ENCODE measurements around the gene STX16. TPM values are rescaled to one million over a fixed set of nuclear protein-coding genes. Genes with fewer than 3 reads are reported as not detected.

The STX16 gene, protein sequence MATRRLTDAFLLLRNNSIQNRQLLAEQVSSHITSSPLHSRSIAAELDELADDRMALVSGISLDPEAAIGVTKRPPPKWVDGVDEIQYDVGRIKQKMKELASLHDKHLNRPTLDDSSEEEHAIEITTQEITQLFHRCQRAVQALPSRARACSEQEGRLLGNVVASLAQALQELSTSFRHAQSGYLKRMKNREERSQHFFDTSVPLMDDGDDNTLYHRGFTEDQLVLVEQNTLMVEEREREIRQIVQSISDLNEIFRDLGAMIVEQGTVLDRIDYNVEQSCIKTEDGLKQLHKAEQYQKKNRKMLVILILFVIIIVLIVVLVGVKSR
- total RNA-seq: 14.4 and 15.4 TPM in 2 replicates

DNA sequence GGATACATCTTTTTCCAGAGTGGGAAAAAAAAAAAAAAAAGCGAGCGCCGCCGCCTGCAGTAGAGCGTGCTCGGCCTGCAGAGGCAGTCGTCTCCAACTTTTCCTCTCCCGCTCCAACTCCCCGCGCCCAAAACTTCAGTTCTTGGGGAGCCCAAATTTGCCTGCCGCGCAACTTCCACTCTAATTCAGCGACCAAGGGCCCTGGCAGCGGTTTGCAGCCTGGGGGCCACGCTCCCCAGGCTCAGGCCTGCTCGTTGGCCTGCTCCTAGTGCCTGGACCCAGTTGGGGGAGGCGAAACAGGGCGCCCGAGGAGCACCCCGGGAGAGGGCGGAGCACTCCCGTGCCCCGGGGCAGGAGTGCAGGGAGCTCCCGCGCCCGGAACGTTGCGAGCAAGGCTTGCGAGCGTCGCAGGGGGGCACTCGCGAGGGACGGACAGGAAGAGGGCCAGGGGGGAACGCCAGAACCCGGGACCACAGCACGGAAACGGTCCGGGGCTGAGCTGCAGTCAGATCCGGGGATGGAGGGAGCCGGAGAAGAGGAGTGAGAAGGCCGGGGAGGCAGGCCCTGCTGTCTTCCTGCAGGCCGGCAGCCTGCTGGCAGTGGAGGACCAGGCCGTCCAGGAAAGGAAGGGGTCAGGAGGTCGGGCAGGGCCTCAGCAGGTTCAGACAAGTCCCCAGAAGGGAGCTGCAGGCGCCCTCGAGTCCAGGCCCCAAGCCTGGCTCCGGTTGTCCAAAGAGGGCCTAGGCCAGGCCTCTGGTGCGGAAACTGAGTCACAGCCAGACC lies at the start of gene STX16:
Gene STX16, plus strand, starts transcription at position 508 of the 783 bp plus-strand sequence. CDS start 724 bp downstream, outside the sequence.

DNA sequence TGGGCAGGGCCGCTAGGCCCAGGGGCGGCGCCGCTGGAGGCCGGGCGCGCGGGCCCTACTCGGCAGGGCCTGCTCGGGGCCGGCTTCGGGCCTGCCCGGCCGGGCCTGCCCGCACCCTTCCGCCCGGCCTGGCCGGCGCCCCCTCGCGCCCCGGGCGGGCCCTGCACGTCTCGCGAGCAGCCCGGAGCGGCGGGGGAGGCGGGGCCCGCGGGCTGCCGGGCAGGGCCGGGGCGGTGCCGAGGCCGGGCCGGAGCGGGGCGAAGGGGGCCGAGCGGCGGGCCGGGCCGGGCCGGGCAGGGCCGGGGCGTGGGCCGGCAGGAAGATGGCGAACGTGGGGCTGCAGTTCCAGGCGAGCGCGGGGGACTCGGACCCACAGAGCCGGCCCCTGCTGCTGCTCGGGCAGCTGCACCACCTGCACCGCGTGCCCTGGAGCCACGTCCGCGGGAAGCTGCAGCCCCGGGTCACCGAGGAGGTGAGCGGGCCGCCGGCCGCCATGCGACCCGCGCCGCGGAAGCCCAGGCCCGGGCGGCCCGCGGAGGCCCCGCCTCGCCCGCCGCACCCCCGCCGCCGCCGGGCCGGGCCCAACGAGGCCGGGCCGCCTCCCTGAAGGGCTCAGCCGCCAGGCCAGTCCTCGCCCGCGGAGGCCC lies 41.6 kb downstream of the STX16 start, which contains the start of gene NPEPL1:
Gene NPEPL1, plus strand, starts transcription at position 222 of the 647 bp plus-strand sequence. Its CDS starts 101 bp downstream, at position 323.

Other genes with a start within 250 kb of the STX16 start
- gene APCDD1L, start 135.9 kb upstream of the STX16 start, total RNA-seq: not detected in 2 replicates
- 16.8 and 18.6 TPM in 2 replicates for gene NPEPL1, start 41.5 kb downstream of the STX16 start, total RNA-seq
- not detected in 2 replicates for gene GNAS-AS1, start 199.6 kb downstream of the STX16 start, total RNA-seq
- gene GNAS, start 201.4 kb downstream of the STX16 start, total RNA-seq: 552 and 577 TPM in 2 replicates